Breast epithelium (tissue), 4 donors: ENCODE data around the gene BBOF1. TPM values are rescaled to one million over a fixed set of nuclear protein-coding genes. Genes with fewer than 3 reads are reported as not detected.

ENCODE experiments used
- DNase-seq, 2 donors: peaks; one replicate each; pipeline ENCODE4 v3.0.0-alpha.2; 2019; ENCODE audit warnings: low spot score in 2 of 2
- H3K27ac ChIP-seq, 2 donors: fragments of 200-600 bp; sonication (generic) in 1 of 2; one replicate each; pipeline ENCODE4 v1.5.1; 2016 to 2019; ENCODE audit warnings: mild to moderate bottlenecking in 1 of 2
- H3K27me3 ChIP-seq, 2 donors: fragments of 200-600 bp; sonication (generic) in 1 of 2; one replicate each; pipeline versions ENCODE4 v1.5.1 to v1.6.0; 2017 to 2019; ENCODE audit warnings: control low read depth in 1 of 2, mild to moderate bottlenecking in 1 of 2
- H3K36me3 ChIP-seq: fragments of 200-600 bp; one replicate; pipeline ENCODE4 v1.5.1; 2019
- H3K4me1 ChIP-seq, 2 donors: fragments of 200-600 bp; sonication (generic); one replicate each; pipeline ENCODE4 v1.5.1; 2016 to 2019; ENCODE audit warnings: control low read depth in 1 of 2
- H3K4me3 ChIP-seq, 3 donors: fragments of 200-600 bp; sonication (generic); 1 replicate in 2 of 3; 2 replicates in 1 of 3; pipeline ENCODE4 v1.5.1; 2016 to 2019; ENCODE audit warnings: mild to moderate bottlenecking in 3 of 3, moderate library complexity in 2 of 3
- H3K9me3 ChIP-seq, 2 donors: fragments of 200-600 bp; sonication (generic) in 1 of 2; one replicate each; pipeline ENCODE4 v1.5.1; 2016 to 2019; ENCODE audit warnings: control low read depth in 1 of 2
- POLR2A ChIP-seq: fragments of 450-650 bp; IDR thresholded peaks from one replicate; pipeline ENCODE4 v1.6.1; 2016; ENCODE audit warnings: antibody characterized with exemption, mild to moderate bottlenecking, moderate library complexity
- POLR2AphosphoS5 ChIP-seq, 3 donors: sonication (generic); formaldehyde crosslinking; IDR thresholded peaks; one replicate each; pipeline ENCODE4 v1.6.1; 2017; ENCODE audit warnings: antibody characterized with exemption in 3 of 3
- intact Hi-C: fragments of 100-400 bp; cut with DNase I; formaldehyde crosslinking; loops from one replicate; pipeline ENCODE4 v1.15.1; 2023; ENCODE audit warnings: low total_unique reads
- total RNA-seq, 3 donors: library from RNA; depleted of rRNA; stranded (reverse); fragments of >200 nt; gene quantifications; one replicate each; pipeline ENCODE4 v1.1.0, GENCODE V29; 2016
- TF ChIP-seq, protein P1 (sequence below), 3 donors: fragments of 450-650 bp; IDR thresholded peaks; one replicate each; pipeline ENCODE4 v1.5.1; 2016 to 2017; ENCODE audit warnings: antibody characterized with exemption in 3 of 3, mild to moderate bottlenecking in 3 of 3, moderate library complexity in 3 of 3

The BBOF1 gene
- total RNA-seq, 3 donors from 2014 or later, result 10.6 to 24.9 (median 18.7) TPM

DNA sequence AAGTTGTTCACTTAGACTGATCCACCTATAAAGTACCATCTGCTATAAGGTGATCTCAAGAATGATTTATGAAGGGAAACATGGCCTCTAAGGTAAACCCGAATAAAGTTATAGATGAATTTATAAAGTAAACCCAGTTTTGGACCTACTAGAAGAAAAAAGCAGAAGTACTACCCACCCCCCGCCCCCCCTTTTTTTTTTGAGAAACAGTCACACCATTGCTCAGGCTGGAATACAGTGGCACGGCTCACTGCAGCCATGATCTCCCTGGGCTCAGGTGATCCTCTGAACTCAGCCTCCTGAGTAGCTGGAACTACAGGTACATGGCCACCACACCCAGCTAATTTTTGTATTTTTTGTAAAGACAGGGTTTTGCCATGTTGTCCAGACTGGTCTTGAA, 4.0 kb upstream of the BBOF1 start:
- TF ChIP-seq POLR2A (no peak), POLR2AphosphoS5 (IDR thresholded peaks at IDR 0.05) (no peak)
- TF ChIP-seq, protein P1, sequence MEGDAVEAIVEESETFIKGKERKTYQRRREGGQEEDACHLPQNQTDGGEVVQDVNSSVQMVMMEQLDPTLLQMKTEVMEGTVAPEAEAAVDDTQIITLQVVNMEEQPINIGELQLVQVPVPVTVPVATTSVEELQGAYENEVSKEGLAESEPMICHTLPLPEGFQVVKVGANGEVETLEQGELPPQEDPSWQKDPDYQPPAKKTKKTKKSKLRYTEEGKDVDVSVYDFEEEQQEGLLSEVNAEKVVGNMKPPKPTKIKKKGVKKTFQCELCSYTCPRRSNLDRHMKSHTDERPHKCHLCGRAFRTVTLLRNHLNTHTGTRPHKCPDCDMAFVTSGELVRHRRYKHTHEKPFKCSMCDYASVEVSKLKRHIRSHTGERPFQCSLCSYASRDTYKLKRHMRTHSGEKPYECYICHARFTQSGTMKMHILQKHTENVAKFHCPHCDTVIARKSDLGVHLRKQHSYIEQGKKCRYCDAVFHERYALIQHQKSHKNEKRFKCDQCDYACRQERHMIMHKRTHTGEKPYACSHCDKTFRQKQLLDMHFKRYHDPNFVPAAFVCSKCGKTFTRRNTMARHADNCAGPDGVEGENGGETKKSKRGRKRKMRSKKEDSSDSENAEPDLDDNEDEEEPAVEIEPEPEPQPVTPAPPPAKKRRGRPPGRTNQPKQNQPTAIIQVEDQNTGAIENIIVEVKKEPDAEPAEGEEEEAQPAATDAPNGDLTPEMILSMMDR (IDR thresholded peaks at IDR 0.05), result no peak
- H3K36me3 ChIP-seq, result no peaks in the 10 kb centered on the region
- no peak overlapping the region for H3K4me3 ChIP-seq
- intact Hi-C loops, result no loop called here
- H3K9me3 ChIP-seq, result no peaks in the 10 kb centered on the region
- H3K4me1 ChIP-seq, result peaks cover 0 to 6% of the 10 kb centered on the region in 2 donors
- DNase-seq, result no peak
- H3K27me3 ChIP-seq, result no peaks in the 10 kb centered on the region
- H3K27ac ChIP-seq, result no peak overlapping the region

DNA sequence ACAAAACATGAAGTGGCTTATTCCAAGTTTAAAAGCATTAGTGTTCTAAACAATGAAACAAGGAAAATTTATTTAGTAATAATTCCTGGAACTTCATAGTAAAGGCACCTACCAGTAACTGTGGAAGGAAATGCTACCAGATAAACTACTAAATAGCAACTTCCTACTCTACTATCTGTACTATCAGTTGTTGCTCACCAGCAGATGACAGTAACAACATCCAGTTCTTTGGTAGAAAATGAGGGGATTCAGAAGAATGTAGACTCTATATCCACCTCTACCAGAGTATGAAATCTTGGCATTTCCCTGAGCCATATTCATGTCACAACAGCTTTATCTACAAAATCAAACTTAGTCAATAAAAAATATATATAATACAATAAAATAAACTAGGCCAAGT, 3.2 kb upstream of the BBOF1 start:
- Histone ChIP-seq H3K27ac (peak overlapping the region in 1 of 2 donors; percentile 54), H3K9me3 (no peaks in the 10 kb centered on the region), H3K27me3 (no peaks in the 10 kb centered on the region), H3K4me1 (peaks cover 0 to 9% of the 10 kb centered on the region in 2 donors), H3K4me3 (no peak overlapping the region), H3K36me3 (no peaks in the 10 kb centered on the region)
- TF ChIP-seq, protein P1 (IDR thresholded peaks at IDR 0.05), result no peak
- TF ChIP-seq POLR2A, result no peak
- no peak for TF ChIP-seq POLR2AphosphoS5 (IDR thresholded peaks at IDR 0.05)
- intact Hi-C loops, result no loop called here
- no peak for DNase-seq

DNA sequence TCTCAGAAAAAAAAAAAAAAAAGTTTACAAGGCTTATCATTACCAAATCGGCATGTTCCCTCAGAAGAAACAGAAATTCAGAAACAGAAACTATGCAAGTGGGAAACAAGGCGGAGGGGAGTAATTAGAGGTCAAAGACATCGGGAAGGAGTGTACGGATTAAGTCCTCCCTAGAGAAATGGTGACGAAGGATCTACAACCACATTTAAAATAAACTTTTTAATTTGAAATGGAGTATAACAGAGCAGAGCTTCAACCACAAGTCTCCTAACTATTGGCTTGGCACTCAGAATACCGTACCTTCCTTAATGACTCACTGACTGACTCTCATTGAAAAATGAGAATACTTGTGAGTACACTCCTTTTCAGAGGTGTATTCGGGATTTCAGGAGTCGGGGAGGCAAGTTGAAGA, 969 bp upstream of the BBOF1 start:
- H3K9me3 ChIP-seq, result no peaks in the 10 kb centered on the region
- intact Hi-C loops, result no loop called here
- TF ChIP-seq POLR2AphosphoS5 (IDR thresholded peaks at IDR 0.05), result no peak
- TF ChIP-seq, protein P1 (IDR thresholded peaks at IDR 0.05), result no peak
- TF ChIP-seq POLR2A, result no peak

DNA sequence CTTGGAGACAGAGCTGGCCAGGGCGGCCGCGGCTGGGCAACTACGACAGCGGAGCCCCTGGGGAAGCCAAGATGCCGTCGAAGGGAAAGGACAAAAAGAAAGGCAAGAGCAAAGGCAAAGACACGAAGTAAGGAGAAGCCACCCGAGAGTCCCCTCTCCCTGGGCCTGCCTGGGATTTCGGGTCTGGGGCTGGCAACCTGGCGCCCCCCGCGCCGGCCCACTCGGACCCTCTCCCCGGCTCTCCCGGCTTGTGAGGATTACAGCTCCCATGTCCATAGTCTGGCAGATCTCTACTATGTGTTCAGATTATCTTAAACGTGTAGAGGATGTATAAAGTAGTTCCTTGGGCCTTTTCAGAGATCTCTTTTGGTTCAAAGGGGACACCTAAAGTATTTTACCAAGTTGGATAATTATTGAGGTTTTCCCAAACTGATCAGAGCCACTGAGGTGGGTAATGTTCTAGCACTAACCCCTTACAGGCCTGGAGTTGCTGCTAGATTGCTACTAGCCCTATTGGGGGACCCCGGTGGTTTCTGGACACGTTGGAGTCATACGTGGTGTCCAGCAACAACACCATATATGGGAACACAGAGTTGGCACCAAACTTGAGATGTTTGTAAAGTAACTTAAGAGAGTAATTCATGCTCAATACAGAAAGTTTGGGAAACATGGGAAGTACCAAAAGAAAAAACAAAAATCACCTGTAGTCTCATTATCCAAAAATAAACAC, 424 bp downstream of the BBOF1 start:
- no peak for TF ChIP-seq POLR2AphosphoS5 (IDR thresholded peaks at IDR 0.05)
- TF ChIP-seq, protein P1 (IDR thresholded peaks at IDR 0.05), result no peak
- TF ChIP-seq POLR2A, result no peak
- peaks cover 0 to 9% of the 10 kb centered on the region in 2 donors for H3K4me1 ChIP-seq
- H3K4me3 ChIP-seq, result peak overlapping the region; percentile 83 to 89 (median 89)
- H3K36me3 ChIP-seq, result no peaks in the 10 kb centered on the region
- peak overlapping the region; percentile 98 to 99 for H3K27ac ChIP-seq
- no peak for DNase-seq
- no peaks in the 10 kb centered on the region for H3K27me3 ChIP-seq
- no peaks in the 10 kb centered on the region for H3K9me3 ChIP-seq
- intact Hi-C loops, result no loop called here

More for the DNA sequence above, 969 bp upstream of the BBOF1 start:
- Histone ChIP-seq H3K4me3 (peak overlapping the region; percentile 83 to 89 (median 89)), H3K27me3 (no peaks in the 10 kb centered on the region), H3K36me3 (no peaks in the 10 kb centered on the region), H3K4me1 (peaks cover 0 to 9% of the 10 kb centered on the region in 2 donors), H3K27ac (peak overlapping the region; percentile 98 to 99)
- DNase-seq, result no peak

DNA sequence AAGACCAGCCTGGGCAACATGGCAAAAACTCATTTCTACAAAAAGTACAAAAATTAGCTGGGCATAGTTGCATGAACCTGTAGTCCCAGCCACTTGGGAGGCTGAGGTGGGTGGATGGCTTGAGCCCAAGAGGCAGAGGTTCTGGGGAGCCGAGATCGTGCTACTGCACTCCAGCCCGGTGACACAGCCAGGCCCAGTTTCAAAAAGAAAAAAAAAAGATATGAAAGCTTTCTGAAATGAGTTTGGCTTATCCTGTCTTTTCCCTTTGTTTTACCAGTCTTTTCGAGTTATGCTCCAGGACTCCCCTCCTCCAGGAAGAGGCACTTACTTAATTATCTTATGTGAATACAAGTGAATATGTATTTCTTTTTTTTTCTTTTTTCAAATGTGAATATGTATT, 3.2 kb downstream of the BBOF1 start:
- TF ChIP-seq, protein P1 (IDR thresholded peaks at IDR 0.05), result no peak
- TF ChIP-seq POLR2A (no peak), POLR2AphosphoS5 (IDR thresholded peaks at IDR 0.05) (no peak)
- DNase-seq, result no peak
- Histone ChIP-seq H3K4me3 (no peak overlapping the region), H3K4me1 (peaks cover 0 to 9% of the 10 kb centered on the region in 2 donors), H3K27me3 (no peaks in the 10 kb centered on the region), H3K36me3 (no peaks in the 10 kb centered on the region), H3K9me3 (no peaks in the 10 kb centered on the region), H3K27ac (no peak overlapping the region)
- intact Hi-C loops, result no loop called here
